Measurements from ENCODE around the gene AOC1.
A peak's percentile ranks its signal among the peaks of the same experiment; 100 is the strongest.

The AOC1 gene

GRCh38 chr7:150857276-150858055 is 5.1 kb downstream of the AOC1 start:
- DNase-seq (ENCODE audit: low spot score): no peak

GRCh38 chr7:150858236-150859197 is 6.2 kb downstream of the AOC1 start:
- DNase-seq (ENCODE audit: low spot score): no peak

GRCh38 chr7:150860291-150860977 is 8.1 kb downstream of the AOC1 start:
- no peak for DNase-seq (ENCODE audit: low spot score)

GRCh38 chr7:150860978-150861295 is 8.6 kb downstream of the AOC1 start:
- DNase-seq (ENCODE audit: low spot score): no peak

GRCh38 chr7:150862356-150862755 is 10.0 kb downstream of the AOC1 start:
- DNase-seq (ENCODE audit: low spot score): no peak

GRCh38 chr7:150863946-150864345 is 11.6 kb downstream of the AOC1 start:
- no peak for DNase-seq (ENCODE audit: low spot score)

- no peak for DNase-seq (ENCODE audit: low spot score)
Observed at GRCh38 chr7:150866932-150867564, 14.7 kb downstream of the AOC1 start.

- DNase-seq (ENCODE audit: low spot score): no peak
Observed at GRCh38 chr7:150867605-150868004, 15.3 kb downstream of the AOC1 start.

GRCh38 chr7:150869467-150869866 is 17.1 kb downstream of the AOC1 start:
- no peak for DNase-seq (ENCODE audit: low spot score)

- no peak for DNase-seq (ENCODE audit: low spot score)
Observed at GRCh38 chr7:150871601-150872000, 19.3 kb downstream of the AOC1 start.

- no peak for DNase-seq (ENCODE audit: low spot score)
Observed at GRCh38 chr7:150874401-150875198, 22.3 kb downstream of the AOC1 start.

GRCh38 chr7:150875791-150876190 is 23.5 kb downstream of the AOC1 start:
- DNase-seq (ENCODE audit: low spot score): no peak

- DNase-seq (ENCODE audit: low spot score): peak; percentile 88
Observed at GRCh38 chr7:150876817-150877526, 24.7 kb downstream of the AOC1 start.

GRCh38 chr7:150877536-150877935 is 25.2 kb downstream of the AOC1 start:
- DNase-seq (ENCODE audit: low spot score): no peak

GRCh38 chr7:150879345-150879744 is 27.0 kb downstream of the AOC1 start:
- DNase-seq (ENCODE audit: low spot score): no peak

GRCh38 chr7:150881189-150881588 is 28.9 kb downstream of the AOC1 start:
- DNase-seq (ENCODE audit: low spot score): no peak

- no peak for DNase-seq (ENCODE audit: low spot score)
Observed at GRCh38 chr7:150890853-150891584, 38.7 kb downstream of the AOC1 start.

- DNase-seq (ENCODE audit: low spot score): no peak
Observed at GRCh38 chr7:150891740-150892139, 39.4 kb downstream of the AOC1 start.

- DNase-seq (ENCODE audit: low spot score): no peak
Observed at GRCh38 chr7:150895809-150896208, 43.5 kb downstream of the AOC1 start.
